HG02870 (cell line): ENCODE results near the gene KRT32.

Experiments
- ATAC-seq: cut with Tn5 transposase; IDR thresholded peaks from one replicate; pipeline ENCODE4 v1.9.1; 2021; ENCODE audit warnings: mild to moderate bottlenecking, moderate library complexity; ENCODE audit not compliant: unreplicated experiment

Gene KRT32

GRCh38 chr17:41466988-41467387 is at the start of gene KRT32:
Gene KRT32, minus strand, starts transcription at chr17:41467386. Its CDS starts 61 bp downstream, at chr17:41467325.
- ATAC-seq = no peak

- no peak for ATAC-seq
Observed at GRCh38 chr17:41516830-41517283, 49.7 kb upstream of the KRT32 start.

- ATAC-seq = no peak
Observed at GRCh38 chr17:41516147-41516829, 49.1 kb upstream of the KRT32 start.

- no peak for ATAC-seq
Observed at GRCh38 chr17:41513168-41513547, 46.0 kb upstream of the KRT32 start.

GRCh38 chr17:41512546-41513167 is 45.5 kb upstream of the KRT32 start:
- no peak for ATAC-seq

- no peak for ATAC-seq
Observed at GRCh38 chr17:41511716-41512115, 44.5 kb upstream of the KRT32 start.

GRCh38 chr17:41511116-41511515 is 43.9 kb upstream of the KRT32 start:
- no peak for ATAC-seq

- ATAC-seq = no peak
Observed at GRCh38 chr17:41510251-41511065, 43.3 kb upstream of the KRT32 start.

- no peak for ATAC-seq
Observed at GRCh38 chr17:41507315-41507880, 40.2 kb upstream of the KRT32 start.

GRCh38 chr17:41505809-41506767 is 38.9 kb upstream of the KRT32 start:
- no peak for ATAC-seq

GRCh38 chr17:41505007-41505808 is 38.0 kb upstream of the KRT32 start, which contains the start of gene KRT13:
Gene KRT13, minus strand, starts transcription at chr17:41505612. Its CDS starts 62 bp downstream, at chr17:41505550.
- no peak for ATAC-seq

GRCh38 chr17:41504246-41504977 is 37.2 kb upstream of the KRT32 start:
- ATAC-seq = no peak

GRCh38 chr17:41503202-41503601 is 36.0 kb upstream of the KRT32 start:
- ATAC-seq = no peak

GRCh38 chr17:41500131-41500911 is 33.1 kb upstream of the KRT32 start:
- no peak for ATAC-seq

- ATAC-seq = no peak
Observed at GRCh38 chr17:41499714-41500113, 32.5 kb upstream of the KRT32 start.

GRCh38 chr17:41498276-41498675 is 31.1 kb upstream of the KRT32 start:
- ATAC-seq = no peak

- no peak for ATAC-seq
Observed at GRCh38 chr17:41496803-41497484, 29.8 kb upstream of the KRT32 start.
